SK-N-DZ (cell line): ENCODE data around the gene TBKBP1.

ENCODE experiments used
- DNase-seq: peaks from one replicate; pipeline ENCODE4 v3.0.0-alpha.2; 2015; ENCODE audit warnings: low spot score

The TBKBP1 gene

DNA sequence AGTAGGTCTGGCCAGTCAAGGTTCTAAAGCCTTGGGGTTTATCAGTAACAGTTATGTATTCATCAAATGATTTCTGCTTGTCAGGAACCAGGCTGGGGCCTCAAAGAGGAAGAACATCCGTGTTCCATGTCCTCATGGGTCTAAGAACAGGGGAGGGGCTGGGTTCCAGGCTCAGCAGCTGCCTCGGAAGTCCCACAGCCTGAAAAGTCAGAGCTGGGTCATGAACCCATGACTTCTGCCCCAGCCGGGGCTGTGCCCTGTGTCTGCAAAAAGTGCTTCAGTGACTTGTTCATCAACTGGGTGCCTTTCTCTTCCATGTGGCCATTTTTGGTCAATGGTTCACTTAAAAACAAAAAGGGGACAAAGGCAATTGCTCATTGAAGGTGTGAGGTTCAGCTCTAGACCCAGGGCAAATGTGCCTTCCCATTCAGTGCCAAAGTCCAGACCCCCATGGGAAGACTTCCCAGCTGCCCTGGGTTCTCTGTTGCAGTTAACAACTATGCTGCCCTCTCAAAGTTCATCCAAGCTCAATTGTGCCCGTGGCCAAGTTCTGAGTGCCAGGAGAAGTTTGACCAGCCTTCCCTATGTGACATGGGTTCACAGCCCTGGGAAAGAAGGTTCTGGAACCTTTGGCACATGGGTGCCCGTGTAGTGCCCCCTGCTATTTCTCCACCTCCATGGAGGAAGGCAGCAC, 18.5 kb downstream of the TBKBP1 start:
- no peak for DNase-seq

DNA sequence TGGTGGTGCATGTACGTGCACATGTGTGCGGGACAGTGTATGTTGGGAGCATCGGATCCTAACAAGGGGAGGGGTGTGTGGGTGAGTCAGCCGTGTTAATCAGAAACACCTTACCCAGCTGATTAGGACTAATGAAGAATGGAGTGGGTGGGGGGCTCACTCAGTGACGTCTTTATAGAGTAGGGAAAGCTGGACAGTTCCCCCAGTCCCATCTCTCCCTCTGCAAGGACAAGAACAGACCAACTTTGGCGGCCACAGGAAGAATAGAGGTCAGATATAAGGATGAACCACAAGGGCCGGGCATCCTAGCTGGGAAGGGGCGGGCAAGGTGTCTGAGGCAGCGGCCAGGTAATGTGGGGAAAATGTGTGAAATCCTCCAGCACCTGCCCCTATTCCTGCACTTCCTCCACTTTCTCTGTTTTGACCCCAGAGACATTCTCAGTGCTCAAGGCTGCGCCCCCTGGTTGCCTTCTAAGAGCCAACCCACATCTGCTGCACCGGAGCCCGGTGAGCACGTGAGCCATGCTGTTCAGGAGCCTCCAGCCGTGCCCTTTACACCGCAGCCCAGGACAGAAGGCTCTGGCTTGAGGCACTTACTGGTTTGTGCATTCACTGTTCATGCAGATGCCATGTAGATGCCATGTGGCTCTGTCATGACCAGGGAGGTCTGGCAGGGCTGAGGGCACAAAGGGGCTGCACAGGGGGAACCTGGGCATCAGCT, 20.2 kb downstream of the TBKBP1 start:
- peak; percentile 51 for DNase-seq

DNA sequence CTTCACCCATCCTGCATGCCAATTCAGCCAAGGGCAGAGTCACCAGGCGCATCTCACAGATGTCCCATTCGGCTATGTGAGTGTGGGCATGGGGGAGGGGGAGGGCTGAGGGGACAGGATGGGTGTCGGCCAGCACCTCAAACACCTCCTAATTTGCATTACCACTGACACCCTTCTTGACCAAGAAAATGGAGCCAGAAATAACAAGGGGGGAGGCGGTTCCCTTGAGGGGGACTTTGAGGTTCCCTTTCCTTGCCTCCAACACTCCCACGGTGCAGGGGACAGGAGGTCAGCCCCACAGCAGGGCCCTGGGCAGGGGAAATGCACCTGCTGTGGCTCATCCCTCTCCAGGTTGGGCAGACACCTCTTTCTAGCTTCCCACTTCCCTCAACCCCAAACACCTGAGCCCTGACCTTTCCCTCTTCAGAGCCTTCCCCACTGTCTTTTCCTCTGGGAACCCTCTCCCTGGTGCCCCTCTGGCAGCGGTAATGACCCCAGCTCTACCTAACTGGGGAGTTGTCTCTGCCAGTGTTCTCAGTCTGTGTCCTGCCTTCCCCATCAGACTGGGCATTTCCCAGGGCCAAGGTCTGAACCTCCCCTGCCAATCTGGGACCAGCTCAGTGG, 20.9 kb downstream of the TBKBP1 start:
- no peak for DNase-seq

- no peak for DNase-seq
Measured at GRCh38 chr17:47715669-47716325, 21.8 kb downstream of the TBKBP1 start.

- no peak for DNase-seq
Measured at GRCh38 chr17:47716375-47716774, 22.4 kb downstream of the TBKBP1 start.

DNA sequence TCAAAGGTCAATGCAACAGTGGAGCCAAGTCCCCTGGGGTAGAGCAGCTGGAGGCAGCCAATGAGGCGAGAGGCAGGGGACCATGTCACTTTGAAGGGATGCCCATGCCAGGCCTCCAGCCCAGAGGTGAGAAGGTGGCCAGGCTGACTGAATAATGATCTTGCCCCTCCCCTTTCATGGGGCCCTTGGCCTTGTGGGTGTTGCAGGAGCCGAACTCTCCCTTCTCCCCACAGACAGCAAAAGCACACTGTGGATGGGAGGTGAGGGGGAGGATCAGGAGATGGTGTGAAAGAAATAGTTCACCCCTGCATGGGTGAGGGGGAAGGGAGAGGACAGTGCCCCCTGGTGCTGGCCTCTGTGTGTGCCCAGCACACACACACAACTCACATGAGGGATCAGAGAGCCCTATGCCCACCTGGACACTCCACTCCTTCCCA, 23.3 kb downstream of the TBKBP1 start:
- DNase-seq: no peak

GRCh38 chr17:47717979-47718621, 24.1 kb downstream of the TBKBP1 start:
- no peak for DNase-seq

GRCh38 chr17:47718634-47719405, 24.9 kb downstream of the TBKBP1 start:
- DNase-seq: no peak

DNA sequence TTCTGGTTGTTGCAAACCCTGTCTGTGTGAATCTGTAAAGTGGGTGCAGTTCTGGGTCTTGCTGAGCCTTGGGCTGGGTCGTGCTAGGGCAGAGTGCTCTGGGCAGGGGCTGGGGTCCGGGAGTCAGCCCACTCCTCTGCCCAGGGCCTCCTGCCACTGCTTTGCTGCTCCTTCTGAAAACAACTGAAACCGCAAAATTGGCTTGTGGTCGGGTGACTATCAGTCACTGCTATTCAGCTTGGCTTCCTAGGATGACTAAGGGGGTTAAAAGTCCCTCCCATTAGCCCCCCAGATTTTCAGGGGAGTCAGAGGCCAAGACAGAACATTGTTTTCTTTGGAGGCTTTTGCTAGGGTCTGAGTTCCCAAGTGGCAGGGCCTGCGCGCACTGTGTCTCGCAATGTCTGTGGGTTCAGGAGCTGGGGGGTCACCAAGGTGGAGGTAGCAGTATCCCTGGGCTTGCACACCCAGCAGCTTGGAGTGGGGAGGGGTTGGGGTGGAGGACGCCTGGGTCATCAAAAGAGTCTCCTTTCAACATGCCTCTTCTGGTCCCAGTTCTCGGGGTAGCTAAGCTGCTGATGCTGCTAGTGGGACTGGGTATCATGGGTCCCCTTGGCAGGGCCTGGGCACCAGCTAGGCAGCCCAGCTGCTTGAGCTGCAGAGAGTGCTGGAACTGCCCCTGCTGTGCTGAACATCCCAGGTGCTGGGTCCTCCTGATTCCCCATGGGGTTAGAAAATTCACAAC, 25.6 kb downstream of the TBKBP1 start:
- no peak for DNase-seq

- no peak for DNase-seq
Measured at GRCh38 chr17:47720196-47720595, 26.2 kb downstream of the TBKBP1 start.

DNA sequence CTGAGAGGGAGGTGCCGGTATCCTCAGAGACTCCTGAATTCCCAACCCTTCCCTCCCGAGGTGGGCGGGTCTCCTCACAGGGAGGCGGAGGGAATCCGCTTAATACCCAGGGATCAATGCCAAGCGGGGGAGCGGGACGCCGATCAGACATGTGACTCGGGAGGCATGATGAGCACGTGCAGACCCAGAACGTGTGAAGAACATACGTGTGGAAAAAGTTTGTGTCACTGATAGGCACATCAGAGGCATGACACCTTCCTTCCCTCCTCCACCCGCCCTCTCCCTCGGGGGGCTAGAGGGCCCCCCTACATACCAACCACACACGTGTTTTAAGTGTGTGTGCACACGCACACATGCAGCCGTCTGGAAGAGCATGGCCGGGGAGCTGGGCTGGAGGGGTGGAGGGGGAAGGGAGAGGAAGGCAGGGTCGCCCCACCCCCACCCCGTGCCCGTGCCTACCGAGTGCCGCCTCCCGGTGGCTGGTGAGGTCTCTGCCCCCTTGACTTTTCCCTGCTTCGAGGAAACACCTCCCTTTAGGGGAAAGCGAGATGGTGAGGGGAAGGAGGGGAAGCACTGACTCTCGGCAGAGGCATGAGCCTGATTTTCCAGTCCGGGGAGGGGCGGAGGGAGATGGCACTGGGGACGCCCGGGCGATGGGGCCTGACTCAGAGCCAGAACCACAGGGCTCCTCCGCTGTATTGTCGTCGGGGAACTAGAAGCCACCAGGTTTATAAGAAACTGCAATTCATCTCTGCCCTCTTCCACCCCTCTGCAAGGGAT, 27.0 kb downstream of the TBKBP1 start:
- DNase-seq: no peak

- DNase-seq: no peak
Measured at GRCh38 chr17:47721725-47722124, 27.8 kb downstream of the TBKBP1 start.

- DNase-seq: no peak
Measured at GRCh38 chr17:47724705-47725104, 30.7 kb downstream of the TBKBP1 start.

GRCh38 chr17:47725446-47726111, 31.6 kb downstream of the TBKBP1 start:
- no peak for DNase-seq

GRCh38 chr17:47726796-47727703, 33.1 kb downstream of the TBKBP1 start:
- DNase-seq: no peak

- no peak for DNase-seq
Measured at GRCh38 chr17:47727704-47728036, 33.7 kb downstream of the TBKBP1 start.

- DNase-seq: no peak
Measured at GRCh38 chr17:47728214-47728877, 34.4 kb downstream of the TBKBP1 start.
